HTERT RPE-1 (cell line): ENCODE measurements around the gene DOCK1.

ENCODE experiments used
- in situ Hi-C: fragments of 300-500 bp; cut with MboI; formaldehyde crosslinking; loops from 4 replicates; pipeline ENCODE4 v1.14.3; 2020; ENCODE audit warnings: low sequenced_read_pairs

Gene DOCK1

GRCh38 chr10:127003032-127003685 lies 97.9 kb downstream of the DOCK1 start:
- in situ Hi-C loops = no loop called here

- in situ Hi-C loops = no loop called here
Measured at GRCh38 chr10:127006453-127006852, 101.2 kb downstream of the DOCK1 start.

- in situ Hi-C loops = no loop called here
Measured at GRCh38 chr10:127009366-127009765, 104.1 kb downstream of the DOCK1 start.

GRCh38 chr10:127011174-127011573 lies 105.9 kb downstream of the DOCK1 start:
- in situ Hi-C loops = no loop called here

- in situ Hi-C loops = no loop called here
Measured at GRCh38 chr10:127012071-127012768, 107.0 kb downstream of the DOCK1 start.

GRCh38 chr10:127012769-127013152 lies 107.5 kb downstream of the DOCK1 start:
- in situ Hi-C loops = no loop called here

- in situ Hi-C loops = no loop called here
Measured at GRCh38 chr10:127013211-127013656, 108.0 kb downstream of the DOCK1 start.

- in situ Hi-C loops = no loop called here
Measured at GRCh38 chr10:127013691-127014473, 108.7 kb downstream of the DOCK1 start.

- in situ Hi-C loops = no loop called here
Measured at GRCh38 chr10:127014671-127015070, 109.4 kb downstream of the DOCK1 start.

GRCh38 chr10:127015373-127015772 lies 110.1 kb downstream of the DOCK1 start:
- in situ Hi-C loops = no loop called here

GRCh38 chr10:127016331-127016730 lies 111.1 kb downstream of the DOCK1 start:
- in situ Hi-C loops = no loop called here

- in situ Hi-C loops = no loop called here
Measured at GRCh38 chr10:127017541-127018297, 112.5 kb downstream of the DOCK1 start.

GRCh38 chr10:127018298-127018650 lies 113.0 kb downstream of the DOCK1 start:
- in situ Hi-C loops = no loop called here

- in situ Hi-C loops = no loop called here
Measured at GRCh38 chr10:127018766-127019165, 113.5 kb downstream of the DOCK1 start.

GRCh38 chr10:127020260-127020659 lies 115.0 kb downstream of the DOCK1 start:
- in situ Hi-C loops = no loop called here

- in situ Hi-C loops = no loop called here
Measured at GRCh38 chr10:127021801-127022200, 116.6 kb downstream of the DOCK1 start.

GRCh38 chr10:127024685-127025435 lies 119.6 kb downstream of the DOCK1 start:
- in situ Hi-C loops = no loop called here

- in situ Hi-C loops = no loop called here
Measured at GRCh38 chr10:127027786-127028185, 122.6 kb downstream of the DOCK1 start.

GRCh38 chr10:127028556-127028955 lies 123.3 kb downstream of the DOCK1 start:
- in situ Hi-C loops = no loop called here

GRCh38 chr10:127029061-127029460 lies 123.8 kb downstream of the DOCK1 start:
- in situ Hi-C loops = no loop called here
